Endothelial cell of umbilical vein (primary cell): ENCODE data around the gene CGB8. TPM values are rescaled to one million over a fixed set of nuclear protein-coding genes. Genes with fewer than 3 reads are reported as not detected.
"Not testable (repeated sequence)": the region's sequence is repeated elsewhere in the genome, so short reads cannot be mapped to it uniquely, and the experiment has no call there.

Experiments used
- BruUV-seq: library from RNA; stranded (reverse); fragments of 400-500 nt; replicated peaks from 2 replicates; lab custom pipeline; 2021; lab: Mats Ljungman, UMichigan
- CTCF ChIA-PET: fragments of 300-600, 350-600 bp; sonication (Branson Sonifier 250); formaldehyde crosslinking; loops from one replicate; lab custom pipeline; 2021; ENCODE audit warnings: antibody characterized with exemption, inconsistent platforms; lab: Charles Lee
- POLR2A ChIA-PET: fragments of 300-600, 350-600 bp; sonication (Branson Sonifier 250); formaldehyde crosslinking; loops from one replicate; lab custom pipeline; 2021; ENCODE audit warnings: antibody characterized with exemption, inconsistent platforms; lab: Charles Lee
- DNase-seq: peaks from one replicate; pipeline ENCODE4 v3.0.0-alpha.2; 2011; ENCODE audit warnings: low read depth, low spot score
- FAIRE-seq: peaks from 2 replicates; lab custom pipeline; 2011; peaks lifted over from hg19 to GRCh38; lab: Jason Lieb, UNC
- H2AFZ ChIP-seq: 2 replicates; pipeline ENCODE4 v1.6.0; 2012; ENCODE audit warnings: low read depth, low read length, control low read depth, inconsistent platforms
- H3K27ac ChIP-seq: 2 replicates; pipeline ENCODE4 v1.5.1; 2011; ENCODE audit warnings: low read depth, mild to moderate bottlenecking, control low read depth, low read length, moderate library complexity; ENCODE audit not compliant: insufficient read depth
- H3K27me3 ChIP-seq, 2 experiments: 2 replicates each; pipeline versions ENCODE4 v1.6.0 to v1.6.1; 2011; ENCODE audit warnings: low read length in 2 of 2, mixed read lengths in 1 of 2; ENCODE audit not compliant: control insufficient read depth in 2 of 2, insufficient read depth in 2 of 2
- H3K36me3 ChIP-seq, 2 experiments: 2 replicates in 1 of 2; 3 replicates in 1 of 2; pipeline ENCODE4 v1.5.1; 2011; ENCODE audit warnings: low read length in 2 of 2, mild to moderate bottlenecking in 1 of 2, moderate library complexity in 1 of 2; ENCODE audit not compliant: control insufficient read depth in 2 of 2, insufficient read depth in 2 of 2; ENCODE audit errors: extremely low read depth in 1 of 2
- H3K4me1 ChIP-seq: 3 replicates; pipeline ENCODE4 v1.5.1; 2011; ENCODE audit warnings: mild to moderate bottlenecking, low read length; ENCODE audit not compliant: control insufficient read depth, insufficient read depth; ENCODE audit errors: extremely low read depth
- H3K4me2 ChIP-seq: 2 replicates; pipeline ENCODE4 v1.6.1; 2011; ENCODE audit warnings: low read length, control low read depth, mixed read lengths; ENCODE audit not compliant: insufficient read depth
- H3K4me3 ChIP-seq, 3 experiments: fragments of 200-600 bp in 1 of 3; sonication (generic), shearing (Covaris generic) in 1 of 3; replicated peaks in 1 of 3; 2 replicates each; pipeline ENCODE4 v1.5.1; 2011 to 2016; ENCODE audit warnings: control low read depth in 3 of 3, low read length in 3 of 3, mild to moderate bottlenecking in 2 of 3, inconsistent platforms in 1 of 3, low read depth in 1 of 3, moderate library complexity in 1 of 3; ENCODE audit not compliant: insufficient read depth in 1 of 3
- H3K79me2 ChIP-seq: 2 replicates; pipeline ENCODE4 v1.6.0; 2012; ENCODE audit warnings: low read length, inconsistent platforms; ENCODE audit not compliant: control insufficient read depth, insufficient read depth
- H3K9ac ChIP-seq: replicated peaks from 2 replicates; pipeline ENCODE3; 2011; ENCODE audit warnings: low read length, control low read depth; ENCODE audit not compliant: insufficient read depth; ENCODE audit errors: extremely low read depth
- H3K9me1 ChIP-seq: replicated peaks from 3 replicates; pipeline ENCODE4 v1.6.0; 2011; ENCODE audit warnings: mild to moderate bottlenecking, low read length; ENCODE audit not compliant: control insufficient read depth, insufficient read depth; ENCODE audit errors: extremely low read depth
- H3K9me3 ChIP-seq: replicated peaks from 2 replicates; pipeline ENCODE4 v1.5.1; 2012; ENCODE audit warnings: low read length, inconsistent platforms; ENCODE audit not compliant: control insufficient read depth, insufficient read depth
- H4K20me1 ChIP-seq: replicated peaks from 2 replicates; pipeline ENCODE3; 2011; ENCODE audit warnings: mild to moderate bottlenecking, low read length; ENCODE audit not compliant: control insufficient read depth, insufficient read depth; ENCODE audit errors: extremely low read depth
- CTCF ChIP-seq, 2 donors: IDR thresholded peaks; 1 replicate in 1 of 2; 2 replicates in 1 of 2; pipeline ENCODE4 v1.5.1; 2011; ENCODE audit warnings: low read length in 2 of 2, mild to moderate bottlenecking in 2 of 2, moderate library complexity in 2 of 2, control low read depth in 1 of 2, inconsistent platforms in 1 of 2, low read depth in 1 of 2; ENCODE audit not compliant: insufficient read depth in 1 of 2; ENCODE audit errors: extremely low read depth in 1 of 2
- EZH2 ChIP-seq: IDR thresholded peaks from 2 replicates; pipeline ENCODE4 v1.6.1; 2012; ENCODE audit warnings: borderline replicate concordance, low read depth, mild to moderate bottlenecking, moderate library complexity, low read length, inconsistent platforms; ENCODE audit not compliant: severe bottlenecking
- FOS ChIP-seq: IDR thresholded peaks from 2 replicates; pipeline ENCODE4 v1.6.1; 2011; ENCODE audit warnings: mild to moderate bottlenecking, low read length, moderate library complexity, borderline replicate concordance; ENCODE audit not compliant: insufficient read depth
- GATA2 ChIP-seq: IDR thresholded peaks from 2 replicates; pipeline ENCODE4 v1.7.0; 2011; ENCODE audit warnings: low read depth, mild to moderate bottlenecking, moderate library complexity, mixed read lengths, low read length; ENCODE audit not compliant: insufficient read length, insufficient read depth
- JUN ChIP-seq: IDR thresholded peaks from 2 replicates; pipeline ENCODE4 v1.6.1; 2011; ENCODE audit warnings: borderline replicate concordance, low read depth; ENCODE audit not compliant: insufficient read length, insufficient read depth
- MAX ChIP-seq: IDR thresholded peaks from 2 replicates; pipeline ENCODE4 v1.6.1; 2011; ENCODE audit not compliant: insufficient read depth, insufficient read length
- MYC ChIP-seq: IDR thresholded peaks from one replicate; pipeline ENCODE4 v1.6.1; 2011; ENCODE audit warnings: mild to moderate bottlenecking, low read depth, low read length
- POLR2A ChIP-seq: IDR thresholded peaks from 2 replicates; pipeline ENCODE4 v1.6.1; 2012; ENCODE audit warnings: low read depth, mild to moderate bottlenecking, control low read depth, low read length
- POLR2AphosphoS5 ChIP-seq: IDR thresholded peaks from 2 replicates; pipeline ENCODE4 v1.6.1; 2012; ENCODE audit warnings: low read depth, mild to moderate bottlenecking, control low read depth, low read length, moderate library complexity; ENCODE audit not compliant: insufficient read depth
- dilution Hi-C: fragments of 300-500 bp; cut with MboI; formaldehyde crosslinking; loops from one replicate; pipeline ENCODE4 v1.15.0; 2019; ENCODE audit warnings: low sequenced_read_pairs; ENCODE audit not compliant: extremely low pct_ligation_motif_present
- intact Hi-C: fragments of 100-400 bp; cut with micrococcal nuclease; formaldehyde crosslinking; loops from one replicate; pipeline ENCODE4 v1.10.0; 2022
- polyA plus RNA-seq, 4 experiments: library from polyadenylated mRNA; depleted of rRNA in 3 of 4; stranded (reverse) in 3 of 4; unstranded in 1 of 4; fragments of >200 nt; gene quantifications; 2 replicates each; pipeline versions ENCODE4 v1.2.1 to v1.2.3, GENCODE V29; 2011 to 2012; ENCODE audit warnings: missing spikeins in 1 of 4
- total RNA-seq: library from RNA; stranded (reverse); gene quantifications from 2 replicates; pipeline ENCODE4 v1.2.3, GENCODE V29; 2021

CGB8 gene
- total and polyA plus RNA-seq, 2 donors (not counting 3 experiments of a cell fraction or from before 2014, with no cell fraction given), result not detected

- H3K27ac ChIP-seq, result no peak within 1 kb of the TSS
- FAIRE-seq, result peak; percentile 87
- dilution Hi-C loops (no loop called here), intact Hi-C loops (loop anchor here (1.0 kb wide), 1 partner anchor 10 kb away; no protein-coding TSS in a partner anchor)
- no peaks in the 10 kb centered on the region for H3K9me3 ChIP-seq
- H3K9me1 ChIP-seq, result no peaks in the 10 kb centered on the region
- CTCF ChIA-PET, result interaction anchor here (0.8 to 1.8 kb wide), 10 partner anchors 9 to 168 kb away, joined by 3 to 9 read pairs (median 4); no protein-coding TSS in a partner anchor
- H3K4me3 ChIP-seq, result peak within 1 kb of the TSS in 2 of 3 experiments; percentile 30 to 55
- peak within 1 kb of the TSS; percentile 66 for H3K4me2 ChIP-seq
- no peaks in the 10 kb centered on the region for H3K79me2 ChIP-seq
- POLR2A ChIA-PET, result interaction anchor here (0.6 kb wide), 1 partner anchor 177 kb away, joined by 3 read pairs; no protein-coding TSS in a partner anchor
- H2AFZ ChIP-seq, result peak within 1 kb of the TSS; percentile 91
- H3K4me1 ChIP-seq, result peaks cover 11% of the 10 kb centered on the region
- H3K36me3 ChIP-seq, result no peaks in the 10 kb centered on the region
- peak; percentile 54 for DNase-seq
- H3K9ac ChIP-seq, result no peak within 1 kb of the TSS
- no TSS peak for BruUV-seq
- no peak for TF ChIP-seq JUN
- no peak for TF ChIP-seq CTCF (IDR thresholded peaks at IDR 0.05; ENCODE audit: extremely low read depth in 1 of 2, insufficient read depth in 1 of 2, low read depth in 1 of 2, low read length in 2 of 2)
- no peak for TF ChIP-seq FOS
- no peak for TF ChIP-seq MAX
- no peak for TF ChIP-seq POLR2A
- TF ChIP-seq EZH2, result no peak
- TF ChIP-seq POLR2AphosphoS5, result no peak
- no peak for TF ChIP-seq GATA2
- TF ChIP-seq MYC, result no peak
- no peaks in the 10 kb centered on the region for H4K20me1 ChIP-seq
- no peaks in the 10 kb centered on the region for H3K27me3 ChIP-seq
Observed at GRCh38 chr19:49057636-49058234, 8.8 kb upstream of the CGB8 start, which contains the start of gene CGB7. CGB7 (minus strand) TSS chr19:49057749; CDS start chr19:49055375, 2,374 bp downstream.

GRCh38 chr19:49056902-49057596 is 8.1 kb upstream of the CGB8 start:
- H3K36me3 ChIP-seq, DNase-seq, FAIRE-seq, dilution Hi-C loops, H3K9me1 ChIP-seq, H3K9ac ChIP-seq, H3K79me2 ChIP-seq, H3K27ac ChIP-seq, POLR2A ChIA-PET, H3K9me3 ChIP-seq, BruUV-seq, H3K27me3 ChIP-seq, H4K20me1 ChIP-seq: not testable (repeated sequence)
- Histone ChIP-seq H3K4me1 (peaks cover 11% of the 10 kb centered on the region), H2AFZ (peak overlapping the region; percentile 91), H3K4me3 (peak overlapping the region in 2 of 3 experiments; percentile 30 to 55), H3K4me2 (peak overlapping the region; percentile 66)
- CTCF ChIA-PET, result interaction anchor here (0.8 to 1.8 kb wide), 10 partner anchors 10 to 168 kb away, joined by 3 to 9 read pairs (median 4); no protein-coding TSS in a partner anchor
- intact Hi-C loops, result loop anchor here (1.0 kb wide), 1 partner anchor 10 kb away; no protein-coding TSS in a partner anchor
